ENCODE results near the gene STARD4.

DNA sequence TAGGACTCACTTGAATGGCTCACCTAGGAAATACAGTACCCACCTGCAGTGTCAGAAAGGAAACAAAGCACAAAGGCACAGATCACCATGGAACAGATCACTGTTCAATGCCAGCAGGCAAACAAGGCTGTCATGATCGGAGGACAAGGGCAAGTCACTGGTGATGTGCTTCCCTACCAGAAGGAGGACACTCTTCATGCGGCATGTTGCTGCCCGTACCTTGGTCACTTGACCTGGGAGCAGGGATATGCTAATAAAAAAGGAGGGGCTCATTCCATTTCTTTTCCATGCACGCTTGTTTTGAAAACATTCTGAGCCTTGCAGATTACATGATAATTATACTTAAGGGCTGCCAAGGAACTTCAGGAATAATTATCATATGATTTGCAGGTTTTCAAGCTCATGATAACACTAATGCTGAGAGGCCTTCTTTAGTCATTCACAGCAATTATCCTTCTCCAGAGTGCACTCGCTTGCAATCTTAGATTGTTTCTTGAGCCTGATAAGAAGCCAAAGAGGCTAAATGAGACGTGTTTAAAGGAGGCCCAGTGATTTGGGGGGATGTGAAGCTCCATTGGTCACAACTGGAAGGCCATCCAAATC lies 36.1 kb upstream of the STARD4 start:
- no peak for TF ChIP-seq CTCF (IDR thresholded peaks at IDR 0.05)
- TF ChIP-seq POLR2A (IDR thresholded peaks at IDR 0.05): no peak

Data from body of pancreas (tissue), 4 donors.